Testis (tissue), 3 donors: ENCODE results near the gene CPVL. TPM values are rescaled to one million over a fixed set of nuclear protein-coding genes. Genes with fewer than 3 reads are reported as not detected.
"Not testable (repeated sequence)": the region's sequence is repeated elsewhere in the genome, so short reads cannot be mapped to it uniquely, and the experiment has no call there.

Experiments used
- DNase-seq: peaks from one replicate; pipeline ENCODE4 v3.0.0-alpha.2; 2019
- H3K27ac ChIP-seq, 2 donors: fragments of 200-600 bp; sonication (generic); one replicate each; pipeline ENCODE4 v1.5.1; 2019
- H3K27me3 ChIP-seq: fragments of 200-600 bp; sonication (generic); one replicate; pipeline ENCODE4 v1.5.1; 2019
- H3K36me3 ChIP-seq: fragments of 200-600 bp; sonication (generic); one replicate; pipeline ENCODE4 v1.5.1; 2017; ENCODE audit warnings: low read depth; ENCODE audit errors: missing control alignments
- H3K4me1 ChIP-seq: fragments of 200-600 bp; sonication (generic); one replicate; pipeline ENCODE4 v1.5.1; 2019
- H3K4me3 ChIP-seq, 2 donors: fragments of 200-600 bp; sonication (generic); one replicate each; pipeline ENCODE4 v1.5.1; 2017 to 2019
- H3K9me3 ChIP-seq: fragments of 200-600 bp; sonication (generic); one replicate; pipeline ENCODE4 v1.5.1; 2017
- CTCF ChIP-seq, 3 experiments: fragments of 450-650 bp in 2 of 3; fragments of 200-600 bp in 1 of 3; sonication (generic) in 1 of 3; IDR thresholded peaks; one replicate each; pipeline ENCODE4 v1.5.1; 2016 to 2019; ENCODE audit warnings: antibody characterized with exemption in 3 of 3, mild to moderate bottlenecking in 2 of 3, moderate library complexity in 1 of 3
- POLR2A ChIP-seq: fragments of 450-650 bp; IDR thresholded peaks from one replicate; pipeline ENCODE4 v1.6.1; 2017; ENCODE audit warnings: antibody characterized with exemption, mild to moderate bottlenecking, moderate library complexity
- WGBS, 2 donors: methylation state at CpG; one replicate each; pipeline ENCODE4 v1.1.5; 2018; 5-methylcytosine and 5-hydroxymethylcytosine counted together
- intact Hi-C: fragments of 100-400 bp; cut with DNase I; formaldehyde crosslinking; loops from one replicate; pipeline ENCODE4 v1.15.1; 2023; ENCODE audit warnings: low total_unique reads
- polyA plus RNA-seq: library from polyadenylated mRNA; stranded (reverse); fragments of 350-450 nt; fragmentation: Illumina TruSeq; extraction: RNeasy Lipid Tissue Mini Kit (QIAGEN cat#74804); gene quantifications from one replicate; pipeline ENCODE4 v1.2.3, GENCODE V29; 2014; ENCODE audit warnings: low read depth, low replicate concordance; ENCODE audit not compliant: insufficient read depth
- total RNA-seq, 2 donors: library from RNA; depleted of rRNA; stranded (reverse); fragments of >200 nt; gene quantifications; one replicate each; pipeline ENCODE4 v1.2.3, GENCODE V29; 2016

The CPVL gene
- total and polyA plus RNA-seq, 3 donors from 2014 or later = 26.6 to 55.1 (median 51.1) TPM

GRCh38 chr7:29115130-29115687, 31.1 kb downstream of the CPVL start:
- TF ChIP-seq CTCF (IDR thresholded peaks at IDR 0.05) (no peak), POLR2A (no peak)
- Histone ChIP-seq H3K9me3 (no peaks in the 10 kb centered on the region), H3K36me3 (no peaks in the 10 kb centered on the region), H3K27ac (no peak overlapping the region), H3K4me3 (no peak overlapping the region), H3K4me1 (peaks cover 5% of the 10 kb centered on the region), H3K27me3 (no peaks in the 10 kb centered on the region)
- no peak for DNase-seq
- WGBS, 2 donors = 63 to 73% methylated on average over 2 of the region's 2 CpGs
- intact Hi-C loops = no loop called here

- H3K4me1 ChIP-seq, H3K9me3 ChIP-seq, H3K4me3 ChIP-seq, DNase-seq, H3K27me3 ChIP-seq, H3K36me3 ChIP-seq, H3K27ac ChIP-seq: not testable (repeated sequence)
- intact Hi-C loops = loop anchor here (5.0 kb wide), 1 partner anchor 288 kb away; no protein-coding TSS in a partner anchor
- 72 to 83% methylated on average over 2 of the region's 2 CpGs for WGBS, 2 donors
Measured at GRCh38 chr7:29114266-29114665, 32.1 kb downstream of the CPVL start.

GRCh38 chr7:29113384-29114102, 32.8 kb downstream of the CPVL start:
- Histone ChIP-seq H3K27ac (no peak overlapping the region), H3K4me3 (no peak overlapping the region), H3K4me1 (peaks cover 5% of the 10 kb centered on the region), H3K9me3 (no peaks in the 10 kb centered on the region), H3K27me3 (no peaks in the 10 kb centered on the region), H3K36me3 (no peaks in the 10 kb centered on the region)
- DNase-seq = peak; percentile 40
- WGBS, 2 donors = 63 to 68% methylated on average over 5 of the region's 5 CpGs
- intact Hi-C loops = loop anchor here (5.0 kb wide), 1 partner anchor 289 kb away; no protein-coding TSS in a partner anchor
- no peak for TF ChIP-seq POLR2A
- TF ChIP-seq CTCF (IDR thresholded peaks at IDR 0.05) = peak in 1 of 3 experiments; percentile 16

- intact Hi-C loops = loop anchor here (5.0 kb wide), 1 partner anchor 290 kb away; no protein-coding TSS in a partner anchor
- H3K4me1 ChIP-seq = peaks cover 5% of the 10 kb centered on the region
- 91 to 93% methylated on average over 4 of the region's 4 CpGs for WGBS, 2 donors
- no peaks in the 10 kb centered on the region for H3K27me3 ChIP-seq
- no peak for TF ChIP-seq CTCF (IDR thresholded peaks at IDR 0.05)
- TF ChIP-seq POLR2A = no peak
- H3K4me3 ChIP-seq = no peak overlapping the region
- no peaks in the 10 kb centered on the region for H3K36me3 ChIP-seq
- DNase-seq = no peak
- H3K27ac ChIP-seq = no peak overlapping the region
- H3K9me3 ChIP-seq = no peaks in the 10 kb centered on the region
Measured at GRCh38 chr7:29112721-29113120, 33.6 kb downstream of the CPVL start.

- 97 to 98% methylated on average over 2 of the region's 2 CpGs for WGBS, 2 donors
- H3K4me3 ChIP-seq = no peak overlapping the region
Measured at GRCh38 chr7:29109899-29110298, 36.4 kb downstream of the CPVL start.

More at GRCh38 chr7:29109899-29110298, 36.4 kb downstream of the CPVL start:
- TF ChIP-seq POLR2A = no peak
- TF ChIP-seq CTCF (IDR thresholded peaks at IDR 0.05) = no peak
- Histone ChIP-seq H3K36me3 (no peaks in the 10 kb centered on the region), H3K4me1 (no peaks in the 10 kb centered on the region), H3K27me3 (no peaks in the 10 kb centered on the region), H3K9me3 (no peaks in the 10 kb centered on the region), H3K27ac (no peak overlapping the region)
- intact Hi-C loops = loop anchor here (5.0 kb wide), 2 partner anchors 183 to 292 kb away; no protein-coding TSS in a partner anchor
- DNase-seq = no peak
